Measurements from ENCODE around the gene PAX3.

Gene PAX3

DNA sequence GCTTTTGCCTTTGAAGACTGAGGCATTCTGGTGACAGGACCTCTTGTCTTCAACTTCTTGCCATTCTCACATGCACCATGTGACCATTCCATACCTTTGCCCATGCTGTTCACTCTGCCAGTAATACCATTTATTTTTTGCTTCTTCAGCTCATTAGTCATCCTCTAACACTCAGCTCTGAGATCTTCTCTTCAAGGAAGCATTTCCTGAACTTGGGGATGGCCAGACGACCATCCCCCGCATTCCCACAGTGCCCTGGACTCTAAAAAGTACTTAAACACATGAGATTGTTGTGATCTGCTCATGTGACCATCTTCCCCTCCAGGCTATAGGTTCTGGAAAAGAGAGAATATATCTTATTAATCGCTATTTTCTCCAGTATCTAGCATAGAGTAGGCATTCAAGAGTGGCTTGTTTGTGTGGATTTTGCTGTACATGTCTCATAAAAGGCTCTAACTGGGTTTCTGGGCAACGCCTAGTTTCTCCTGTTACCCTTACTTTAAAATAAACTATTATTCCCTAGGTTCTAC lies 33.9 kb downstream of the PAX3 start:
- no peak for DNase-seq

DNA sequence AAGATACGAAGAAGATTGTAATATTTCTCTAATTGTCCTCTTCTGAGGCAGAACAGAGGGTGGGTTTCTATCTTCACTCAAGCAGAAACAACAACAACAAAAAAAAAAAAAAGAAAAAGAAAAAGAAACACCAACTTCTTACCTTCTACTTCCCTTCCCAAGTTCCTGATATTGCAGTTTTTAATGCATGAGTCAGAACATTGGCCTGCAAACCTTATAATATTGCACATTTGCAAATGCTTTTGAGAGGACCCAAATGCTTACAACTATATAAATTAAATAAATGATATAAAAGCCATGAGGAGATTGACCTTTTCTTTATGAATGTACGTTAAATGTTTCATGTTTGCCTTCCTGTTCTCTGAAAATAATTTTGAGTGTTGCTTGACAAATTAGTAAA lies 37.3 kb downstream of the PAX3 start:
- DNase-seq = no peak

DNA sequence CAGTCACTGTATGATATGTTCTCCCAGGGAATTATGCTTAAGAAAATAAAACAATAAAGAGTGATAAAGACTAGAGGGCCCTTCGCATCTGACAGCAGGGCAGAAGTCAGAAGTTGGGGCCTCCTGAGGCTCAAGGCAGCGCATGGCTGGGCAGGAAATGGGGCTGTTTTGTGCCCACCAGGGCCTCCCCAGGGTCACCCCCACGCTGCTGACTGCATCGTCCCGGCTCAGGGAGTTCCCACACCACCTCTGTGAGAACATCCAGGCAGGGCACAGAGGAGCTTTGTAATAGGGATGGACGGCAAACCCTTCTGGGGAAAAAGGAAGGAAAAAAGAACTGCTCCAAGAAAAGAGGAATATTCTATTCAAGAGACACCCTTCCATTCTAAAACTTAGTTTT lies 41.2 kb downstream of the PAX3 start:
- no peak for DNase-seq

DNA sequence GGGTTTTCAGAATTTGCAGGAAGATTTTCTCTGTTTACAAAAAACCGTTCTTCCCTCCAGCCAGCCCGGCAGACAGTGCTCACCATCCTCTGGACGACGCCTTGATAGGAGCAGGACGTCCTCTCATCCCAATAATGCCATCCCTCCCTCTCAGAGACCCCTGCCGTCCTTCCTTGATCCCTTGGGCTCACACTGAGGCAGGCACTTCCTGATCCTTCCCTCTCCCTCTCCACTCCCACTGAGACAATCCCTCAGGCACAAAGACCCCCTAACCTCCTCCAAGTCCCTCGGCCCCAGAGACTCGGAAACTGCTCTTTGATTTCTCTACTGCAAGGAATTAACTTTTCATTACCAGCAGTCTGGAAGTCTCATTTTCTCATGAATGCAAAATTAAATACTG lies 42.5 kb downstream of the PAX3 start:
- DNase-seq = no peak

DNA sequence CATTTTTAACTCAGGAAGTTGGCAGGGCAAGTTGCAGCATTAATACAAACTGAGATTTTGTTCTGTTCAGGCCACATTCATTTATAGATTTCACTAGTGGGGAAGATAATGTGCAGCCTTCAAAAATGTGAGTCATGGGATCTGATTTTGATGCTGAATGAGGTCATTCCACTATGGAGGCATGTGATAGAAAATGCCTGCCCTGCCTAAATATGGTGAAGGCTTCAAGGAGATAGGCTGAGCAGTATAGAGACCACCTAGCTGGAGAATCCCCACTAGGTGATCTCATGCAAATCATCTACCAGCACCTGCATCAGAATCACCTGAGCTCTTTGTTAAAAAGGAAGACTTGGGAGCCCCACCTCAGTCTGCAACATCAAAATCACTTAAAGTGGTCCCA lies 43.7 kb downstream of the PAX3 start:
- no peak for DNase-seq

DNA sequence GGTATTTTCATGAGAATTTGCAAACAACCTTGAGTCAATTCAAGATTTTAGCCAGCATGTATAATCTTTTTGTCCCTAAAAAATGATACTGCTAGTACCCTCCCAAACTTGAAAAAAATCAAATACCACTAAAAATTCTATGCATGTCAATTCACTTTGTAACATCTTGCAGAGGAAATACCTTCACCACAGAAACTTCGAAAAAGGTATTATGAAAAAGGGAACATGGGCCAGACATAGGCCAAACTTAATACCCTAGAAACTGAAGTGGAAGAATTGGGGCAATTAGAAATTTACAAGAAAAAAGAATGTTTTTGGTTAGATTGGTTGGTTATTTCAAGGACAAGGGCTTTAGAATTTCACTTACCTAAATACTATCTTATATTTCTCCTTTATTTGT lies 48.5 kb downstream of the PAX3 start:
- no peak for DNase-seq

DNA sequence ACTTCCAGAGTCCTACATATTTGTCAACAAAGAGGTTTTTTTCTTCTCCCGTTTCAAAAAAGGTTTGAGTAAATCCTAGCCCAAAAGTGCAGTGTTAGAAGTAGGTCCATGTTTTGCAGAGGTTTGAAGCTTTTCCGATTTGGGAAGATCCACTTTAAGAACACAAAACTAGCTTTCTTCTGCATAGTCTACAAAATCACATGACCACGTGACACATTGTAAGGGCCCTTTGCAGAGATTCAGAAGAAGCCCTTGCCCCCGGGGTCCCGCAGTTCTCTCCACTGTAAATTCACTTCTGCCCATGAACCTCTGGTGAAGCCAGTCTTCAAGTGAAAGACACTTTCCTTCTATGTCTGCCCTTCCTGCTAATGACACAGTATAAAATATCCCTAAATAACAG lies 49.4 kb downstream of the PAX3 start:
- no peak for DNase-seq

DNA sequence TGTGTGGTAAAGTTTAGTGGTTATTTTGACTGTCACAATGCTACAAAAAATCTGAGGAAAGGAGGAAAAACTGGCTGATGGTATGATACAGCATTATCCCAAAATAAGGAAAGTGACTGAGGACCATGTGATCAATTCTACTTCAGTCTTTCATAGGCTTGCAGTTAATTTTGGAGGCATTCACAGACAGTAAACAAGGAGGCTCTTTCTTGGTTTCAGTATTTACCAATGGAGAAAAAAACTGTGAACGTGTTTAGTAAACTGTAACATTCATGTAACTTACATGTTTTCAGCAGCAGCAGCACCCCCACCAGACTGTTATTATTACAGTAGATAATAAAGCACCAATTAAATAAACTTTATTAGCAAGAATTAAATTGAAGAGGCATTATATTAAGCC lies 50.0 kb downstream of the PAX3 start:
- no peak for DNase-seq

DNA sequence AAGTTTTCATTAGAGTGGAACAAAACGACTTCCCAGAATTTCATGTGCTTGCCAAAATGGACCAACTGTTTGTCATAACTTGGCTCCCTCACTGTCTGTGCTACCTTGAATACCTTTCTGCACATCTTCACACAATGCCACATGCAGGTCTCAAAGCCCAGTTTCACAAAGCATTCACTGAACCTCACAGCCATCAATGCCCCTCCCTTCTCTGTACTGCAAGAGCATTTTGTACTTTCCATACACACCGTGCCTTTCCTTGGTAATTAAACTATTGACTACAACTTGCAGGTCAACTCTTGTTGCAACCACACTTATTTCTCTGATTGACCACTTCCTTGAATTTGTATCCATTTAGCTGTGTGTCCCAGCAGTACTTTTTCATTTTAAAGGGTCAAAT lies 50.5 kb downstream of the PAX3 start:
- DNase-seq = no peak

DNA sequence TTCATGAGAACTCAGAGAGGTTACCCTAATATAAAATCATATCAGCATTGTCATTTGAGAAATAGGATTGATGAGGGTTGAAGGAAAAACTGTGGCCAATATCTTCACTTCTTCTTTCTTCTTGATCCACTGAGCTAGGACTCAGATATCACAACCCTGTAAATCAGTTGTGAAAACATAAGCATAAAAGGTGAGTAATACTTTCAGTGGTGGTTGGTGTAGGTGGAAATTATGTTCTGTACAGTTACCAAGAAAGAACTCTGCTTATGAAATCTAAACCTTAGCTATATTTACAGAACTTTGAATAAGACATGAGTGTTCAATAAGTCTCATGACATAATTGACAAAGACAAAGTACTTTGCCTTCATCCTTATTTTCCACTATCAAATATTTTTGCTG lies 56.3 kb downstream of the PAX3 start:
- DNase-seq = no peak

DNA sequence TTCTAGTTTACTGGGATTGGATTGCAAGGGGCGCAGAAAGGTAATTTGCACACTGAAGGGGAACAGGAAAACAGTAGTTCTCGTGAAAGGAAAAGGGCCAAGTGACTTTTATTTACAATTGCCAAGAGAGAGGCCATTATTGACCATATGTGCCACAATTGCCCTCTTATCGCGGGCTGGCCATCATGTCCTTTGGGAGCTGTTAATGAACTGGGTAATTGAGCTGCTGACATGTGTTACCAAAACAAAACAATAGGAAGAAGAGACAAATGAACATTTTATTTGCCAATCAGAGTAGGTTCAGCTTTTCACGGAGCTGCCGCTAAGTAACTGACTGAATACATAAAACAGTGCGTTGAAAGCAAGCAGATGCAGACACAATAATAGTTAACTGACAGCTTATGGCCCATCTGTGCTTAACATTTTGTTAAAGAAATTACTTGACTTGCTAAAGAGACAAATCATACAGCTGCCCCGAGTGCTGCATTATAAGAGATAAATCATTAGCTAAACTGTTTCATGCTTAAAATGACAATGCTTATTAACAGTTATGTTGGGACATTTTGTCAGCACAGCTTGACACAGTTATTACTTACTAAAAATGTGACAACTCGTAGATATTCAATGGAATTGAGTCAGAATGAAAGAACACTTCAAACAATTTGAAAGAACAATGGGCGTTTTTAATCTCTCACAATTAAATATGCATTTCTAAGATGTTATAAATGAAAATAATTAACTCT lies 57.5 kb downstream of the PAX3 start:
- no peak for DNase-seq

DNA sequence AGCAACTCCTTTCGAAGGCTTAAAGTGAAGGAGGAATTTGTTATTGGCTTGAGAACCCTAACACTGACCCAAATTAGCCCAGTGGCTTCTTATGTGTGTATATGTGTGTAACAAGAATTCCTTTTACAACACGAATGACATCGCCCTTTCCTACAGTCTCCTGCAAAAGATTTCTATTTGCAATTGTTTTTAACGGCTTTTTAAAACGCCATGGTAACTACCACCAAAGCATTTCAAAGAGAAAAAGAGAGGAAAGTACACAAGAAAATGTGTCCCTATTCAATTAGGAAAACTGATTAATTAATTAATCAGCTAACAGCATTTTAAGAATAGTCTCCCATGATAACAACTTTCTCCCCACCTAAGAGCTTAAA lies 58.1 kb downstream of the PAX3 start:
- DNase-seq = no peak

DNA sequence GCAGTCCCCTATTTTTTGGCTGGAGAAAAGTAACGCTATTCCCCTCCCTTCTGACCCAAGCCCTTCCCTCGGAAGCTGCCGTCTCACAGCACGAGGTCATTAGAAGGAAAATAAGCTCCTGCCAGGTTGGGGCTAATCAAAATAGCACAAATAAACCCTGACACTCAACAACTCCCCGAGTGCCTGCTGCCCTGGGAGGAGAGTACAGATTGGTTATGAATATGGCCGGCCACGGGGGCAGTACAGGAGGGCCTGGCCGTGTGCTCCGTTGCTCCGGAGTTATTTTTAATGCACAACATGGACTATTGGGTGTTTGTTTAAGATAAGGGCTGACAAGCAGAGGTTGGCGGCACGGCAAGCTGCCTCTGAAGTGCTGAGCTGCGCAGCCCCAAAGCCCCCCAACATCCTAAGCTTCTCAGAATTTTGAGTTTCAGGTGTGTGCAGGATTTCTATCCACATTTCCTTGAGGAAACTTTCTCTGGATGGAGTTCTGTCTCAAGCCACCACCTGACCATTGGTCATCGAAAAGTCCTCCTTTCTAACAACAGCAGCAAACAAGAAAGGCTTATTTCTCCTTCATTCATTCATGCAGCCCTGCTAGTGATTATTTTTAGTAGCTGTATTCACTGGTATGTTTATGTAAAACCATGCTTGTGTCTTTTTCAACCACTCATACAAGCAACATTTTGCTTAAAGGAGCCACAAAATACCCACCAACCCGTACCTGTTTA lies 58.7 kb downstream of the PAX3 start:
- DNase-seq = no peak

DNA sequence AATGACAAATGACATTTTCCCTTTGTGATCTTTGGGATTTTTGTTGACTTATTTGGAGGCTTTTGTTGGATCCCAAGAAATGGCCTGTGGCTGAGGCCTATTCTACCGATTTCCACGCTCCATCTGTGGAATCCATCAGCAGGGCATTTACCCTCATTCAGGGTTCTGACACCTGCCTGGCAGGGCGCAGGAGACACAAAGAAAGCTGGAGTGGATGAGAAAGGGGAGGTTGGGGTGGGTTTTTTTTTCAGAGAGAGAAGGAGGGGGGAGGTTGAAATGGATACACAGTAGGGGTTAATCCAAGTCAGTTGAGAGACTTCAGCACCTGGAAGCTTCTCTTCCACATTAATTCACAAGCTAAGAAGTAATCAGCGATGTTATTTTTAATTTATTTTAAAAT lies 59.7 kb downstream of the PAX3 start:
- DNase-seq = no peak

DNA sequence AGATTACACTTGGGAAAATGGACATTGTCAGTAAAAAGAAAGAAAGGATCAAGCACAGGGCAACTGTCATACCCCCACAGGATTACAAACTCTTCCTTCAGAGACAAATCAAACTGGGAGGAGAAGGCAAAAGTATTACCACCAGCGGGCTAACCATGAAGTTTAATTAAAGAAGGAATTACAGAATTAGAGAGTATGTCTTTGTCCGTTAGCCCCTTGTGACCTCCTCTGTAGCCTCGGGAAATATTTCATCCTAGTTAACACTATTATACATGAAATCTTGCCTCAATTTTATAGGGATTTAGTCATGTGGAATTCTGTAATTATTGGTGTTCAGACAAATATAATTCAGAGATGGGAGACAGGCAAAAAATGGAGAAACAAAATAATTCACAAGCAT lies 60.7 kb downstream of the PAX3 start:
- DNase-seq = no peak

DNA sequence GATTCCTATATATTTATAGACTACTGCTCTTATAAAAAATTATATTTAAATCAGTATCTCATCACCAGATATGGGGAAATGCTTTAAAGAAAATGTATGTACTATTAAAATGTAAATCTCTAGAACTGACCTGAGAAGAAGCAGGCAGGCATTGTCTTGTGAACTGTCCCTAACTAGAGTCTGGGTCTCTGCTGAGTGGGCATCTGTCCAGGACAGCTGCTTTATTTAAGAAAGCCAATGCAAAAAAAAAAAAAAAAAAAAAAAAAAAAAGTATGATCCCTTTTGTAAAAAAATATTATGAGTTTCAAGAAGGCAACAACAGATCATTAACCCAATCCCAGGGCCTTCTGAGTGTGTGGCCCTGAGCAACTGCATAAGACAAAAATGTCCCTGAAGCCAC lies 66.0 kb downstream of the PAX3 start:
- no peak for DNase-seq

DNA sequence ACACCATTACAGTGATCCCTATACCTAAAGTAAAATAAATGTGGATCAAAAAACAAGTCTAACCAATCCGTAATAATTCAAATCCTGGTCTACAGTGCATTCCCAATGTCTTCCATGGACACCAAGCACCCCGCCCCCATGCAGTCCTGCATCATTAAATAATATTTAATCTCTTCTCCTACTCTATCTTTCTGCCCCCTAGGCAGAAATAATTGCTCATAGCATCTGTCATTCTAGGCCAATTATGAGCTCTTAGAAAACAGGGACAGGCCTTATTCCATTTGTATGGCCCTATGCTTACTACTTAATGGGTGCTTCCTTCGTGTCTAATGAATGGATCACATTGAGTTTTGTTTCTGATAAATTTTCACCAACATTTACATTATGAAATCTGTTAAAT lies 66.4 kb downstream of the PAX3 start:
- DNase-seq = no peak

DNA sequence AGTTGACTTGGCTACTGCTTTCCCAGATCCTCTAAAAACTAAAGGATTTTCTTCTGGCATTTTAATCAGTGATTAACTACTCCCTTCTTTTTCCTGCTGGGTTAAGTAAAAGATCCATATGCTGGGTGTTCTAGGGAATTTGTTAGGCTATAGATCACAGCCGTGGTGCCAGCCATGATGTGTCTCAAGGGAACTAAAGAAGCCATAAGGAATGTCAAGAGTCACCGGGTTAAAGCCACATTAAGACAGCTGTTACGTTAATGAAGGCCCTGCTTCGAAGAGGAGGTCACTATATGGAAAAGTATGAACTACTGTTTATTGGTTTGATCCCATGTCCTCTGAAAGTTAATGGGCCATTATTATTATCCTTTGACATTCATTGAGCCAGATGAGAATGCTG lies 70.7 kb downstream of the PAX3 start:
- no peak for DNase-seq

DNA sequence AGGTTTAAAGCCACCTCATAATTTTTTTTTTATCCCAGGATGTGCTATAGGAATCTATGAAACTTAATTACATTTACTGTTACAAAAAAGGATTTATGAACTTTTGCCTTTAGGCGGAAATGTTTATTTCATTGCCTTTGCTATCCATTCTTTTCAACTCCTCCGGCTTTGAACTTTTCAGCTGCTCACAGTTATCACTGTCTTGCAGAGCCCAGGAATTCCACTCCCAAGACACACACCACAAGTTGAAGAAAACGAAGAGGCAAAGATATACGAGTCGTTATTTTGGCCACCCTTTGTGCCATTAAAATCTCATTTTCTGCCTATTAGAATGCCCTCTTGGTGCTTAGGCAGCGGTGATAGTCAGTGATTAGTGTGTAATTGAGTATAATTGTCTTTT lies 80.0 kb downstream of the PAX3 start:
- DNase-seq = no peak

DNA sequence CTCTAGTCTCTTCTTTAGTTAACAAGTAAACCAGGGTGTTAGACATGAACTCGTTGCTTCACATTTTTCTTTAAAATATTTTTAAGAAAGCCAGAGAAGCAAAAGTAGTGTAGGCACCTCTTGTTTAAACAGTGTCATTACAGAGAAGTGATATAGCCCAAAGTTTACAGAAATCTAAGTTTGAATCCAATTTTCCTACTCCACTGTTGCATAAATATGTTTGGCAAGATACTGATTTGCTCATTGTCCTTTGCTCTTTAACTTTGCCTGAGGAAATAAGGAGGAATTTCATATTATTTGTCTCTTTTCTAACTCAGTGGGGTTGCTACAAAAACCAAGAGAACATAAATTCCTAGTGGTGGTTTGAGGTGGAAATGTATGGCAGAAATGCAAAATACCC lies 81.1 kb downstream of the PAX3 start:
- no peak for DNase-seq

DNA sequence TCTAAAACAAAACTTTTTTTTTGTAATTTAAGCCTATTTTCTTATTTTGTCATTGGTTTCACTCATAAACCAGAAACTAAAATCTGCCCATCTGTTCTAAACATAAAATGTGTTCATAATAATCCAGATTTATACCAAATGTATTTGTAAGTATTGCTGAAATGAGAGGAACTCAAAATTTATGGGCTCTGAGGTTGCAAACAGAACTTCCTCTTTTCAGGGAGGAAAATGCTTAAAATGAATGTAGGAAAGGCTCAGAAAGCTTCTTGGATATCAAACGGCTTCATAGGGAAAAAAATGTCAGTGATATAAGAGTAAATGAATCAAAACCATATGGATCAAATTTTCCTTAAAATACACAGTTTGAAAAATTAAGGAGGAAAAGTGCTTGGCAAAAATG lies 83.9 kb downstream of the PAX3 start:
- DNase-seq = no peak

DNA sequence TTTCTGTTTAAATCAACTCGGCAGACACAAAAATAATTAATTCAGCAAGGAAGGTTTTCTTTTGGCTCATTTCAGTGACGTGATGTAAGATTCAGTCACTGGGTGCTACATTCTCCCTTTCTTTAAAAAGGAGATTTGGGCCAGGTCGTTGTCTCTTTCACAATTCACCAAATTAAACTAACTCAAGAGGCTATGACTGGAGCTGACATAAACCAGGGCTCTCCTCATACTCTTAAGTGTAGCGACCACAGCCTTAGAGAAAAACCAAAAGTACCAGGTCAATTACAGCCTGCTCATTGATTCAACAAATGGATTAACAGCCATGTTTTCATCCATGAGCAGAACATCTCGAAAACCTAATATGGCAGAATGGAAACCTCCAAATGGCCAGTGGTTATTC lies 85.7 kb downstream of the PAX3 start:
- no peak for DNase-seq

DNA sequence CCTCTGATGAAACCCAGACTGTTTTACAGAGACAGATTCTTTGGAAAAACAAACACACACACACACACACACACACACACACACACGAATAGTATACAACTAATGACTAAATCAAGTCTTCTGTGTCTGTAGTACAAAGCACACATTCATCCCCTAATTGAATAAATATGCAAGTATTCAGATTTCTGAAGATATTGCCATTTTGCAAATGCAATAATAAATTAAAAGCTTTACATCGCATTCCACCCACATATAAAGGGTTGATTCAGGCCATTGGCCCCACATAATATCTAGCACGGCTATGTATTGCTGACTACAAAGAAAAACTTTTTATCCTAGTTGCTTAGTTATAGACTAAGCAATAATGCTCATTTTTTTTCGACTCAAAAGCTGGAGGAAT lies 86.2 kb downstream of the PAX3 start:
- DNase-seq = no peak

DNA sequence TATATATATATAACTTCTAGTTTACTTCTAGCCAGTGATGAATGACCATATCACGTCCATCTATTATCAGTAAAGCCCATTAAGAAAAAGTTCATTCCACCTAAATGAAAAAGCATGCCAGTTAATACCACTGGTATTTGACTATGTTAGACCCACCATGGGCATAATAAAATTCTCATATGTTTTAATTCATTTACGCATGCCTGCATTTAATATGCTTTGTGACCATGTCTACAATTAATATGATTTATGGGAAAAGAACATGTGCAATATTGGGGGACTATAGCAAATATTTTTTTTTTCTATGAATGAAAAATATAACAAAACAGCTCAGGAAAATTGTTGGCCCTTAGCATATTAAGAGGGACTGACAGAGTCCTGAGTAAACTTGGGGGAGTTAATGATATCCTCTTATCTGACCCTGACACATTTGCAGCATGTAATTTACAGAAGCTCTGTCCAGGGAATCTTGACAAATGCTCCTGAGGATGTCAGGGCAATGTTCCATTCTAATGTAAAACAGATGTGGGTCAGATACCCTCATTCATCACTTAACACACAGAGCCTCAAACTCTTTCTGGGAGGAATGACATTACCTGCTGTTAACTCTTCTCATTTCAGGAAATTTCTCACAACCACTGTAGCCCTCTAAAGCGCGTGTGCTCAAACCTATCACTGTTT lies 90.6 kb downstream of the PAX3 start:
- DNase-seq = no peak

All from CD4-positive, alpha-beta T cell treated with Interleukin-15 for 1 hour (primary cell).